KMS-11 (cell line): ENCODE results near the gene CRKL.

ENCODE experiments used
- H2AFZ ChIP-seq: fragments of 200-600 bp; sonication (generic); 2 replicates; pipeline ENCODE4 v1.6.1; 2016; ENCODE audit warnings: antibody characterized with exemption, mixed run types, low read depth
- H3K27ac ChIP-seq: fragments of 200-600 bp; sonication (generic); 2 replicates; pipeline ENCODE4 v1.6.1; 2016; ENCODE audit warnings: mild to moderate bottlenecking, mixed run types
- H3K27me3 ChIP-seq: fragments of 200-600 bp; sonication (generic); 2 replicates; pipeline ENCODE4 v1.6.1; 2017; ENCODE audit warnings: mild to moderate bottlenecking, low read depth, mixed run types, moderate library complexity; ENCODE audit not compliant: insufficient read depth
- H3K36me3 ChIP-seq: fragments of 200-600 bp; sonication (generic); 2 replicates; pipeline ENCODE4 v1.6.1; 2017; ENCODE audit warnings: mild to moderate bottlenecking, mixed run types; ENCODE audit not compliant: insufficient read depth
- H3K4me1 ChIP-seq: fragments of 200-600 bp; sonication (generic); 2 replicates; pipeline ENCODE4 v1.6.1; 2016; ENCODE audit warnings: mild to moderate bottlenecking, low read depth, mixed run types; ENCODE audit not compliant: poor library complexity, severe bottlenecking
- H3K4me2 ChIP-seq: fragments of 200-600 bp; sonication (generic); 2 replicates; pipeline ENCODE4 v1.7.0; 2016; ENCODE audit warnings: mild to moderate bottlenecking, mixed run types
- H3K4me3 ChIP-seq: fragments of 200-600 bp; sonication (generic); IDR thresholded peaks from 2 replicates; pipeline ENCODE4 v1.6.1; 2017; ENCODE audit warnings: low read depth, low read length, mixed read lengths; ENCODE audit not compliant: insufficient read depth
- H3K79me2 ChIP-seq: fragments of 200-600 bp; sonication (generic); 2 replicates; pipeline ENCODE4 v1.6.1; 2016; ENCODE audit warnings: low read depth, mixed run types; ENCODE audit not compliant: insufficient read depth
- H3K9ac ChIP-seq: fragments of 200-600 bp; sonication (generic); 2 replicates; pipeline ENCODE4 v1.6.1; 2016; ENCODE audit warnings: mild to moderate bottlenecking, mixed run types
- H4K20me1 ChIP-seq: fragments of 200-600 bp; sonication (generic); 2 replicates; pipeline ENCODE4 v1.6.1; 2016; ENCODE audit warnings: mild to moderate bottlenecking, mixed run types; ENCODE audit not compliant: insufficient read depth
- TF ChIP-seq, protein P1 (sequence below): fragments of 200-600 bp; sonication (generic); conservative IDR thresholded peaks from 2 replicates; pipeline ENCODE4 v1.6.1; 2017; ENCODE audit warnings: low read depth, mild to moderate bottlenecking, antibody characterized with exemption, low read length, moderate library complexity, mixed read lengths

CRKL gene

DNA sequence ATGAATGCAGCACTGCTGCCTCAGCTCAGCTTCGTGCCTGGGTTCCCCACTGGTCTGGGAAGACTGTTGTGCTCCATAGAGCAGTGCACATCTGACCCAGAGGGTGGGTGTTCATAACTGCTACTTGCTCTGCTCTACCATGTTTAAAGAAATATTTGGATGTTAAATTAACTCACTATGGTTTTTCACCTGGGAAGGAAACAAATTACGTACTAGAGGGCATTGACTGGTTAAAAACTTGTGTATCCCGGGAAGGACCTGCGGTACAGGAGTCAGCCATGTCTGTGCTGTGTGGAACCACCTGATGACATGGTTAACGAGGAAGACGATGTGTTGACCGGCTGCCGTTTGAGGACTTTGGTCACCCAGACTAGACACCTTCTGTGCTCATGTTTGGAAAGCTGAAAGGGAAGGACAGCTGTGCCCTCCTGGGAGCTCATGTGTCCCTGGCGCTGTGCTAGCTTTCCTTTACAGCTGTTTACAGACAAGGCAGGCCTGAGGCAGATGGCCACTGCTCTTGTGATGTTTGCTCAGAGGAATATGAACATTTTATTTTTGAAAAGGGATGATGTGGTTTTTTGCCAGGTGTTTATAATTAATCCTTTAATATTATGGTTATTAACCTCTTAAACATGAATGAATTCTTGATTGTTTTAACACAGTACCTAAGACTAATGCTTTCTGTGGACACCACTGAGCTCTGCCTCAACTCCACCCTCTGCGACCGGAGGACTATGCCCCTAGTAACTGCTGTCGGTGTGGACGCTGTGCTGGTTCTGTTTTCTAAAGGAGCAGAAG lies 35.5 kb downstream of the CRKL start:
- H3K27me3 ChIP-seq: no peaks in the 10 kb centered on the region
- no peaks in the 10 kb centered on the region; the same call in 1 of the 2 replicates for H4K20me1 ChIP-seq
- no peak overlapping the region for H3K4me2 ChIP-seq
- no peaks in the 10 kb centered on the region for H3K4me1 ChIP-seq
- no peak overlapping the region for H3K27ac ChIP-seq
- TF ChIP-seq, protein P1, sequence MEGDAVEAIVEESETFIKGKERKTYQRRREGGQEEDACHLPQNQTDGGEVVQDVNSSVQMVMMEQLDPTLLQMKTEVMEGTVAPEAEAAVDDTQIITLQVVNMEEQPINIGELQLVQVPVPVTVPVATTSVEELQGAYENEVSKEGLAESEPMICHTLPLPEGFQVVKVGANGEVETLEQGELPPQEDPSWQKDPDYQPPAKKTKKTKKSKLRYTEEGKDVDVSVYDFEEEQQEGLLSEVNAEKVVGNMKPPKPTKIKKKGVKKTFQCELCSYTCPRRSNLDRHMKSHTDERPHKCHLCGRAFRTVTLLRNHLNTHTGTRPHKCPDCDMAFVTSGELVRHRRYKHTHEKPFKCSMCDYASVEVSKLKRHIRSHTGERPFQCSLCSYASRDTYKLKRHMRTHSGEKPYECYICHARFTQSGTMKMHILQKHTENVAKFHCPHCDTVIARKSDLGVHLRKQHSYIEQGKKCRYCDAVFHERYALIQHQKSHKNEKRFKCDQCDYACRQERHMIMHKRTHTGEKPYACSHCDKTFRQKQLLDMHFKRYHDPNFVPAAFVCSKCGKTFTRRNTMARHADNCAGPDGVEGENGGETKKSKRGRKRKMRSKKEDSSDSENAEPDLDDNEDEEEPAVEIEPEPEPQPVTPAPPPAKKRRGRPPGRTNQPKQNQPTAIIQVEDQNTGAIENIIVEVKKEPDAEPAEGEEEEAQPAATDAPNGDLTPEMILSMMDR: no peak
- peaks cover 30% of the 10 kb centered on the region for H3K79me2 ChIP-seq
- H2AFZ ChIP-seq: no peak overlapping the region
- H3K4me3 ChIP-seq: no peak overlapping the region
- no peaks in the 10 kb centered on the region; the same call in 1 of the 2 replicates for H3K36me3 ChIP-seq
- no peak overlapping the region for H3K9ac ChIP-seq

DNA sequence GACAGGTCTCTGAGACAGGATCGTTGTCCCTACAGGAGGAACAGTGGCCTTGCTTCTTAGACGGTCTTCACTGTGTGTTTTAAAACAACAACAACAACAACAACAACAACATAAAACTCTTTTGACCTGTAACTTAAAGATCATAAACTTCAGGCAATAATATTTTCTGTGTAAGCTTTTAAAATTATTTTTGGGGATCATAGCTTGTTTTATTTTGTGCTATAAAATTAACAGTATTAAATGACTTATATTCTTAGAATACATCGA lies 36.1 kb downstream of the CRKL start:
- H3K9ac ChIP-seq: no peak overlapping the region
- H3K36me3 ChIP-seq: no peaks in the 10 kb centered on the region; the same call in 1 of the 2 replicates
- H2AFZ ChIP-seq: no peak overlapping the region
- no peaks in the 10 kb centered on the region for H3K4me1 ChIP-seq
- no peaks in the 10 kb centered on the region for H3K27me3 ChIP-seq
- H3K79me2 ChIP-seq: peaks cover 25% of the 10 kb centered on the region
- H3K4me2 ChIP-seq: no peak overlapping the region
- TF ChIP-seq, protein P1: no peak
- no peak overlapping the region for H3K4me3 ChIP-seq
- H3K27ac ChIP-seq: no peak overlapping the region
- H4K20me1 ChIP-seq: no peaks in the 10 kb centered on the region; the same call in 1 of the 2 replicates

DNA sequence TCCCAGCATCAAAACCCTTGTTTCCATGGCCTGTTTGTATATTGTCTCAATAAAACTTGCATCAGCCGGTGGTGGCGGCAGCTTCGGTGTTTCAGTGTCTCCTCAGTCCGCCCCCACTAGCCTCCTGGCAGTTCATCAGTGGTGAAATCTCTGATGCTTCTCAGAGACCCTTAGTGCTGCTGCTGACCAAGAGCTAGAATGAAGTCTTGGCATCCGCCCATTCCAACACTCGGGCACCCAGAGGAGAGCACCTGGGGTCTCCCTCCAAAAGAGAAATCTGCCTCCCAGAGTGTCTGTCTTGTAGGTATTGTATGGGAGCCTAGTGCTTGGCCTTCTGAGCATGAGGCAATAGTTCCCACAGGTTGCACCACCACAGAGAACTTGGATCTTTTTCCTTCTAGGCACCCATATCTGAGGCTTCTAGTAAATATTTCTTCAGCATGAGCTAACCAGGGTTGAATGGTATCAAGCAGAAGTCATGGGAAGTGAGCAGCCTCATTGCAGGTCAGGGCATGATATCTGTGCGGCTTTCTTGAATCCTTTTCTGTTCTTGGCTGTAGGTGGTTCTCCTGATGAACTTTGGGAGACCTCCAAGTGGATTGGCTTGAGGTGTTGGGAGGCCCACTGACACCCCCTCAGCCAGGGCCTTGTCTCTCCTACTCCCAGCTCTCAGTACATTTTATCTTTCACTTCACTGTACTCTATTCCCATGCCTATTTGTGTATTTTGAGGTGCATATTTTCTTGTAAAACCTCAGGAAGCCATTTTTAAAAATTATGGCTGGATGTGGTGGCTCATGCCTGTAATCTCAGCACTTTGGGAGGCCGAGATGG lies 36.7 kb downstream of the CRKL start:
- H3K4me1 ChIP-seq: no peaks in the 10 kb centered on the region

DNA sequence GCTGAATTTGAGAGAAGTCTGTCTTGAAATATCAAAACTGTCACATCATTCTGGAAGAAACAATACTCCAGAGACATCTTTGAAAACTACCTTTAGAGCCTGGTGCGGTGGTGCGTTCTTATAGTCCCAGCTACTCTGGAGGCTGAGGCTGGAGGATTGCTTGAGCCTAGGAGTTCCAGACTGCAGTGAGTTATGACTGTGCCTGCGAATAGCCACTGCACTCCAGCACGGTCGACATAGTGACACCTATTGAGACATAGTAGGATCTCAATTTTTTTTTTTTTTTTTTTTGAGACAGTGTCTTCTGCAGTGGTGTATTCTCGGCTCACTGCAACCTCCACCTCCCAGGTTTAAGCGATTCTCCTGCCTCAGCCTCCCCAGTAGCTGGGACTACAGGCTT lies 38.3 kb downstream of the CRKL start:
- Histone ChIP-seq H3K36me3 (no peaks in the 10 kb centered on the region; the same call in 1 of the 2 replicates), H3K9ac (no peak overlapping the region), H4K20me1 (no peaks in the 10 kb centered on the region; the same call in 1 of the 2 replicates), H2AFZ (no peak overlapping the region), H3K4me3 (no peak overlapping the region), H3K27ac (no peak overlapping the region), H3K4me2 (no peak overlapping the region), H3K4me1 (no peaks in the 10 kb centered on the region), H3K27me3 (no peaks in the 10 kb centered on the region), H3K79me2 (peaks cover 4% of the 10 kb centered on the region; the same call in 1 of the 2 replicates)
- TF ChIP-seq, protein P1: no peak

More for the DNA sequence above, 36.7 kb downstream of the CRKL start:
- Histone ChIP-seq H3K27ac (no peak overlapping the region), H3K4me2 (no peak overlapping the region), H3K9ac (no peak overlapping the region), H3K4me3 (no peak overlapping the region), H2AFZ (no peak overlapping the region), H4K20me1 (no peaks in the 10 kb centered on the region; the same call in 1 of the 2 replicates), H3K27me3 (no peaks in the 10 kb centered on the region), H3K36me3 (no peaks in the 10 kb centered on the region; the same call in 1 of the 2 replicates), H3K79me2 (peaks cover 18% of the 10 kb centered on the region; the same call in 1 of the 2 replicates)
- TF ChIP-seq, protein P1: no peak
